Fibroblast of lung (primary cell): ENCODE results near the gene MRPS18A. TPM values are rescaled to one million over a fixed set of nuclear protein-coding genes. Genes with fewer than 3 reads are reported as not detected.

Experiments
- DNase-seq, 2 donors: peaks; one replicate each; pipeline versions ENCODE4 v3.0.0 to v3.0.0-alpha.2; 2010; ENCODE audit warnings: low read depth in 2 of 2
- H2AFZ ChIP-seq: 2 replicates; pipeline ENCODE4 v1.5.1; 2012; ENCODE audit warnings: low read length, control low read depth, inconsistent platforms
- H3K27ac ChIP-seq: 2 replicates; pipeline ENCODE4 v1.5.1; 2011; ENCODE audit warnings: low read length, control low read depth; ENCODE audit not compliant: insufficient read depth
- H3K27me3 ChIP-seq: 2 replicates; pipeline ENCODE4 v1.5.1; 2011; ENCODE audit warnings: mild to moderate bottlenecking, low read length; ENCODE audit not compliant: control insufficient read depth, insufficient read depth
- H3K36me3 ChIP-seq: 2 replicates; pipeline ENCODE4 v1.5.1; 2011; ENCODE audit warnings: low read length; ENCODE audit not compliant: control insufficient read depth, insufficient read depth
- H3K4me1 ChIP-seq: 2 replicates; pipeline ENCODE4 v1.5.1; 2011; ENCODE audit warnings: low read length; ENCODE audit not compliant: control insufficient read depth, insufficient read depth; ENCODE audit errors: extremely low read depth
- H3K4me2 ChIP-seq: 2 replicates; pipeline ENCODE4 v1.5.1; 2011; ENCODE audit warnings: low read length, control low read depth; ENCODE audit not compliant: insufficient read depth; ENCODE audit errors: extremely low read depth
- H3K4me3 ChIP-seq, 4 experiments: fragments of 200-600 bp in 1 of 4; sonication (generic) in 1 of 4; replicated peaks in 1 of 4; 2 replicates each; pipeline ENCODE4 v1.5.1; 2011 to 2016; ENCODE audit warnings: low read length in 4 of 4, low read depth in 3 of 4, mild to moderate bottlenecking in 3 of 4, control low read depth in 2 of 4, inconsistent platforms in 1 of 4, mixed read lengths in 1 of 4; ENCODE audit not compliant: insufficient read depth in 1 of 4; ENCODE audit errors: control extremely low read depth in 1 of 4
- H3K79me2 ChIP-seq: 2 replicates; pipeline ENCODE4 v1.5.1; 2012; ENCODE audit warnings: mild to moderate bottlenecking, low read length, inconsistent platforms; ENCODE audit not compliant: control insufficient read depth, insufficient read depth
- H3K9ac ChIP-seq: 2 replicates; pipeline ENCODE4 v1.5.1; 2011; ENCODE audit warnings: mild to moderate bottlenecking, low read length, control low read depth; ENCODE audit not compliant: insufficient read depth
- H3K9me3 ChIP-seq: 2 replicates; pipeline ENCODE4 v1.5.1; 2012; ENCODE audit warnings: low read depth, low read length; ENCODE audit not compliant: control insufficient read depth, insufficient read depth
- H4K20me1 ChIP-seq: 2 replicates; pipeline ENCODE4 v1.5.1; 2011; ENCODE audit warnings: low read length; ENCODE audit not compliant: control insufficient read depth, insufficient read depth; ENCODE audit errors: extremely low read depth
- EZH2 ChIP-seq: IDR thresholded peaks from 2 replicates; pipeline ENCODE4 v1.5.1; 2012; ENCODE audit warnings: low read length, control low read depth, mild to moderate bottlenecking; ENCODE audit errors: missing control alignments
- polyA plus RNA-seq, 2 donors: library from polyadenylated mRNA; depleted of rRNA in 1 of 2; stranded (reverse) in 1 of 2; unstranded in 1 of 2; fragments of >200 nt; gene quantifications; 2 replicates each; pipeline ENCODE4 v1.2.1, GENCODE V29; 2011 to 2012; ENCODE audit warnings: missing spikeins in 1 of 2
- total RNA-seq: library from RNA; depleted of rRNA; stranded (reverse); fragments of >200 nt; gene quantifications from 2 replicates; pipeline ENCODE4 v1.2.1, GENCODE V29; 2014
- TF ChIP-seq, protein P1 (sequence below), 2 donors: IDR thresholded peaks in 1 of 2; conservative IDR thresholded peaks in 1 of 2; 1 replicate in 1 of 2; 2 replicates in 1 of 2; pipeline ENCODE4 v1.5.1; 2011 to 2012; ENCODE audit warnings: low read length in 2 of 2, control low read depth in 1 of 2, inconsistent platforms in 1 of 2, low read depth in 1 of 2, mild to moderate bottlenecking in 1 of 2

The MRPS18A gene
- total and polyA plus RNA-seq, 2 donors (not counting 1 experiment from before 2014, with no cell fraction given) = 31.8 to 42.1 TPM

DNA sequence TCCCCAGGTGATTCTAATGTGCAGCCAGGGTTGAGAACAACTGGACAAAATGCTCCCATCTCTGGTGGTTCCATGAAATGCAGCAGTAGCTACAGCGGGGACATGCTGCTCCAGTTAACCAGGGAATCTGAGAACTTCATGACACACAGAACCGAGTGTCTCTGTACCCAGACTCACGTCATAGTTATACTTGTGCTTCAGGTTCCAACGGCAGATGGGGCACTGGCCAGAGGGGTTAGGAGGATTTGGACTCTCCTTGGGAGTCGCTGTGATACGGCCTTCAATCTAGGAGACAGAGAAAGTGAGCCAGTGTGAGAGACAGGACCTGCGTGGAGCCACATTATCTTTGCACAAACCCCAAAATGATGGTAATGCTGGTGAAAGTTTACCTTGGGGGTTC, 9.2 kb downstream of the MRPS18A start:
- no peak overlapping the region for H3K9ac ChIP-seq
- H3K4me1 ChIP-seq = peaks cover 6% of the 10 kb centered on the region
- no peak overlapping the region for H2AFZ ChIP-seq
- no peaks in the 10 kb centered on the region for H3K9me3 ChIP-seq
- DNase-seq = no peak
- H3K79me2 ChIP-seq = peaks cover 12% of the 10 kb centered on the region
- peaks cover 21% of the 10 kb centered on the region for H3K36me3 ChIP-seq
- H3K4me3 ChIP-seq = no peak overlapping the region
- H3K27ac ChIP-seq = no peak overlapping the region
- TF ChIP-seq, protein P1, sequence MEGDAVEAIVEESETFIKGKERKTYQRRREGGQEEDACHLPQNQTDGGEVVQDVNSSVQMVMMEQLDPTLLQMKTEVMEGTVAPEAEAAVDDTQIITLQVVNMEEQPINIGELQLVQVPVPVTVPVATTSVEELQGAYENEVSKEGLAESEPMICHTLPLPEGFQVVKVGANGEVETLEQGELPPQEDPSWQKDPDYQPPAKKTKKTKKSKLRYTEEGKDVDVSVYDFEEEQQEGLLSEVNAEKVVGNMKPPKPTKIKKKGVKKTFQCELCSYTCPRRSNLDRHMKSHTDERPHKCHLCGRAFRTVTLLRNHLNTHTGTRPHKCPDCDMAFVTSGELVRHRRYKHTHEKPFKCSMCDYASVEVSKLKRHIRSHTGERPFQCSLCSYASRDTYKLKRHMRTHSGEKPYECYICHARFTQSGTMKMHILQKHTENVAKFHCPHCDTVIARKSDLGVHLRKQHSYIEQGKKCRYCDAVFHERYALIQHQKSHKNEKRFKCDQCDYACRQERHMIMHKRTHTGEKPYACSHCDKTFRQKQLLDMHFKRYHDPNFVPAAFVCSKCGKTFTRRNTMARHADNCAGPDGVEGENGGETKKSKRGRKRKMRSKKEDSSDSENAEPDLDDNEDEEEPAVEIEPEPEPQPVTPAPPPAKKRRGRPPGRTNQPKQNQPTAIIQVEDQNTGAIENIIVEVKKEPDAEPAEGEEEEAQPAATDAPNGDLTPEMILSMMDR (conservative IDR thresholded peaks at IDR 0.05 in 1 of 2, IDR thresholded peaks at IDR 0.05 in 1 of 2; ENCODE audit: low read depth in 1 of 2, low read length in 2 of 2) = no peak
- no peak for TF ChIP-seq EZH2
- H3K27me3 ChIP-seq = no peaks in the 10 kb centered on the region
- no peak overlapping the region for H3K4me2 ChIP-seq
- no peaks in the 10 kb centered on the region for H4K20me1 ChIP-seq

DNA sequence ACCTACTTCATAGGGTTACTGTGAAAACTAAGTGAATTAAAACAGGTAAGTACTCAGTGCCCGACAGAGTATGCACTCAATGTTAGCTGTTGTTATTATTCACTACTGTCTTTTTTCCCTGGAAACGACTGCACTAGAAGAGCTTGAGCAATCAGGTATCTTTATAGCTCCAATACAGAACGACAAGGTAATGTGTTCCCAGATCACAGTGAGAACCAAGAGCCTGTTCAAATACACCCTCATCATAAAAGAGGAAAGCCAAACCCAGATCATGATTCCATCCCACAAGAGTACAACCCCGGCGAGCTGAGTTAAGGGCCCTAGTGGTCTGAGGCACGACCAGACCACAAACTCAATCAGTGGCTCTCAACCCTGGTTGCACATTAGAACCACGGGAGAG, 9.8 kb downstream of the MRPS18A start:
- Histone ChIP-seq H3K4me3 (no peak overlapping the region), H3K9me3 (no peaks in the 10 kb centered on the region), H4K20me1 (no peaks in the 10 kb centered on the region), H3K79me2 (peaks cover 7% of the 10 kb centered on the region), H3K4me1 (peaks cover 8% of the 10 kb centered on the region), H3K27ac (no peak overlapping the region), H3K36me3 (peaks cover 21% of the 10 kb centered on the region), H3K27me3 (no peaks in the 10 kb centered on the region), H3K9ac (no peak overlapping the region), H3K4me2 (no peak overlapping the region), H2AFZ (no peak overlapping the region)
- DNase-seq = no peak
- TF ChIP-seq, protein P1 (conservative IDR thresholded peaks at IDR 0.05 in 1 of 2, IDR thresholded peaks at IDR 0.05 in 1 of 2; ENCODE audit: low read depth in 1 of 2, low read length in 2 of 2) = no peak
- TF ChIP-seq EZH2 = no peak

DNA sequence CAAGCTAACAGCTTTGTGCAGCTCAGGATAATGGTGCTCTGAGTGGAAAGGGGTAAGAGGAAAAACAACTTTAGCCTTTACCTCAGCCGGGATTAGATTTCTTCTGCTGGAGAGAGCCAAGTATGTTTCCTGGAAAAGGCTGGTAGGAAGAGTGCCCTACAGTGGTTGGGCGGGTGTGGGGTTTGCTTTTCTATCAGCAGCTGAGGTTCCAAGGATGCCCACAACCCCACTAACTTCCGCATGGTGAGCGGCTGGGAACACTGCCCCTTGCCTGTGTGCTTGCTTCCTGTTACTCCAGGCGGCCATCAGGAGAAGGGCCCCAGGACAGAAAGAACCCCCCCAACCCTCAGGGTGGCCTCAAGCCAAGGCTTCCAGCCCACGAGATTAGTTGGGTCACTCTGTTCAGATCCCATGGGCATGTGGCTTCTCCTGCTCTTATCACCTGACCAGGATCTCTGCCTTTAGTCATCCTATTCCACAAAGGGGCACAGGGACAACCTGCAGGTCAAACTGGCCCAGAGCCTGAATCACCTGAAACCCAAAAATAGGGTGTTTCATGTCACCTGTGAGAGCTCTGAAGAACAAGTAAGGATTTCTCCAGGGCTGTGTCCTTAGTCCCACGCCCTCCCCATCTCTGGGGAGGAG, 10.5 kb downstream of the MRPS18A start:
- H2AFZ ChIP-seq = no peak overlapping the region
- H3K27me3 ChIP-seq = no peaks in the 10 kb centered on the region
- no peak overlapping the region for H3K4me2 ChIP-seq
- H3K27ac ChIP-seq = no peak overlapping the region
- peaks cover 4% of the 10 kb centered on the region for H3K79me2 ChIP-seq
- H3K4me3 ChIP-seq = no peak overlapping the region
- peaks cover 22% of the 10 kb centered on the region for H3K36me3 ChIP-seq
- H4K20me1 ChIP-seq = no peaks in the 10 kb centered on the region
- no peak for DNase-seq
- no peaks in the 10 kb centered on the region for H3K9me3 ChIP-seq
- H3K4me1 ChIP-seq = peaks cover 8% of the 10 kb centered on the region
- TF ChIP-seq, protein P1 (conservative IDR thresholded peaks at IDR 0.05 in 1 of 2, IDR thresholded peaks at IDR 0.05 in 1 of 2; ENCODE audit: low read depth in 1 of 2, low read length in 2 of 2) = no peak
- TF ChIP-seq EZH2 = no peak
- H3K9ac ChIP-seq = no peak overlapping the region
